Measurements from ENCODE around the gene NEK10.
"Not testable (repeated sequence)": the region's sequence is repeated elsewhere in the genome, so short reads cannot be mapped to it uniquely, and the experiment has no call there.

Gene NEK10

DNA sequence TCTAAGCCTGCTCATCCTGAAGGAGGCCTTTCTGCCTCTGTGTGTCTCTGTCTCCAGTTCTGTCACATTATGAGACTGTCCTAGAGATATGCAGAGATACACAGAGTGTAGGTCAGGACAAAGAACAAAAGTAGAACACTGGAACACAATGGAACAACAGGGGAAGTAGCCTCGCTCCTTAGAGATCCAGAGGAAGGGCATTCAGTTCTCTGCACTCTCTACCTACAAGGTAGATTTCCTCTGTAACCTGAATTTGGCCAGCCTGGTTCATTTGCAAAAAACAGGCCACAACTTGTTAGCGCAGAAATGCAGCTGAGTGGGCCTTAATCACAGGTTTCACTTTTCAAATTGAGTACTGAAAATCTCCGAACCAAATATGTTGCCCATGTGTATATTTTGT lies 19.4 kb downstream of the NEK10 start:
- peak; percentile 6 for DNase-seq (ENCODE audit: low spot score)

DNA sequence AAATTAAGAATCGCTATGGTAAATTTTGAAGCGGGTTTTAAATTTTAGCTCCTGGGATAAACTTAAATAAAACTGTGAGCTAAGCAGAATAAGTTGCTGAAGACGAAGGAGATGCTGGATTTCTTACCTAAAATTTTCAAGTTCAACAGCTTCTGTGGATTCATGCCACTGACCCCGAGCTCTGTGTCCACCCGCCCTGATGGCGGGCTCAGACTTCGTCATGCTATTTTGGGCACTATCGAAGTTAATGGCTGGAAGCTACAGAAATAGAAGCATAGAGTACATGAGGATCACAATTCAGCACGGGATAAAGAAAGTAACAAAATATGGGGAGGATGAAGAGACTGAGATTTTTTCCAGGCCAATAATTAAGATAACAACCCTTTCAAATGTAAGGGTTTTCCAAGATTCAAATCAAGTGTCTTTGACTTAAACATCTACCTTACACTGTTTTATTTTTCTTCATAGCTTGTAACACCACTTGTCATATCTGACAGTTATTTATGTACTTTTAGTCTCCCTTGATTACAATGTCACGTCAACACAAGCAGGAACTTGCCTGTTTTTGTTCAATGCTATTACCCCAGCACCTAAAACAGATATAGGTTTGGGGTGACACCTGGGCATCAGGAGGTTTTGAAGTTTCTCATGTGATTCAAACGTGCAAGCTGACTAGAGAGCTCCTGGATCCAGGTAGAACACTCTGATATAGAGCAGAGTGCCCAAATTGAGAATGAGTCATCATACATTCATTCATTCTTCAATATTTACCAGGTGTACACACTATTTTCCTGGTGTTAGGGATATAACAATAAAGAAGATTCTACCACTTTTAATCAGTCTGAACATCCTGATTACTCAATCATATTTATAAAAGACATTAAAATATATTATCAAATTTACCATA lies 23.0 kb downstream of the NEK10 start:
- no peak for DNase-seq (ENCODE audit: low spot score)

DNA sequence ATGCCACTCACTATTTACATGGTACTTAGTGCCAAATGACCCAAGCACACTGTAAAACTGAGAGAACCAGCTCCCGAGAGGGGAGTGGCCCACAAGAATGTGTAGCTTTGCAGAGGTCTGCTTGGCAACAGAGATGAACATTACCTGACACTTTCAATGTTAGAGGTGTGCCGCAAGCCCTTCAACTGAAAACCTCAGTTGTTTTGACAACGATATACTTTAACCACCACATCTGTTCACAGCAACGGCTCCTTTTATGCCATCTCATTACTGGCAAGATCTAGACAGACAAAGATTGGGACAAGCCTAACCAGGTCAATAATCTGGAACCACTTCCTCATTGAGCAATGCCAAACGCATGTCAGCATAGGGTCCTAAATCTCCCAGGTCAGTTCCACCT lies 23.7 kb downstream of the NEK10 start:
- DNase-seq (ENCODE audit: low spot score), result peak; percentile 19

DNA sequence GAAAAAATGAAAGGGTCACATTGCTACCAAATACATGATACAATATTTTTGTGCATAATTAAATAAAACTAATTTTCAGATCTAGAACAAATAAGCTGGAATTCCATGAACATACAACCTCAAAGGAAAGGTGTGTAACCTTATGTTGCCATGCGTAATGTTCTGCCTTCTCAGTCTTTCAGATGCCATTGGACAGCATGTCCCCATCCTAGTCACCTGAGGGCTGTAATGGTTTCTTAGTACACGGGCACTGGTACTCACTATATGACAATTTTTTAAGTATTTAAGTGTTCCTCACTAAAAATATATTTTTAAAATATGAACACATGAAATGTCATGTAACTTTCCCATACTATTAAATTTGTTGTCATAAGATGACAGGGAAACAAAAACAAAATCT lies 24.1 kb downstream of the NEK10 start:
- no peak for DNase-seq (ENCODE audit: low spot score)

DNA sequence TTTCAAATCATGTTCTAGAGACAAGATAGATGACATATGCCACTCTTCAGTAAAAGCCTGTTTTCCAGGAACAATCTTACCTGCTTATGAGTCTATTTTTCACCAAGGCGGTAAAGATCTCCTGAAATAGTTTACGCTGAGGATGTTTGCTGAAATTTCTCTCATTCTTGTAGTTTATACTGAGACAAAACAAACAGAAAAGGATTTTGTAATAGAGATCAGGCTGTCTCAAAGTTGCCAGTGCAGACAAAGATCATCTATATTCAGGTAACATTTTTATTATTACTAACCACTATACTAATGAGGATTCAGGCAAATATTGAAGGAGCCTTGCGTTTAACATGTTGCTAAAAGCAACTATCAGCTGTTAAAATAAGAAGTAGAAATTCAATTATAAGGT lies 25.0 kb downstream of the NEK10 start:
- DNase-seq (ENCODE audit: low spot score), result no peak

DNA sequence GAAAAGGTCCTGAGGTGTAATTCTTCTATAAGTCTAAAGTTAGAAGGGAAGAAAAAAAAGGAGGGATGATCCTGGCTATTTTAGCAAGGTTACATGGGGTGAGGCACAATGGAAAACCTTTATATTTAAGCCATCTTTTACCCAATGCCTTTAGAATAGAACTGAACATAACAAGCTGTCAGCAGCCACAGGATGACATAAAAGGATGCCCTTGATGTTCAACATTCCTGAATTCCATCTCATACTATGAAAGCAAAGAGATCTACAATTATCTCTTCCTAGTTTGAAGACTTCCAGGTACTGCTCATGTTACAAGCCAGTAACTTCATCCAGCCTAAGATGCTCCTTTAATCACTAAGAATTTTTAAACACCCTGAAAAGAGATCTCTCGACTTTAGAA lies 26.9 kb downstream of the NEK10 start:
- no peak for DNase-seq (ENCODE audit: low spot score)

DNA sequence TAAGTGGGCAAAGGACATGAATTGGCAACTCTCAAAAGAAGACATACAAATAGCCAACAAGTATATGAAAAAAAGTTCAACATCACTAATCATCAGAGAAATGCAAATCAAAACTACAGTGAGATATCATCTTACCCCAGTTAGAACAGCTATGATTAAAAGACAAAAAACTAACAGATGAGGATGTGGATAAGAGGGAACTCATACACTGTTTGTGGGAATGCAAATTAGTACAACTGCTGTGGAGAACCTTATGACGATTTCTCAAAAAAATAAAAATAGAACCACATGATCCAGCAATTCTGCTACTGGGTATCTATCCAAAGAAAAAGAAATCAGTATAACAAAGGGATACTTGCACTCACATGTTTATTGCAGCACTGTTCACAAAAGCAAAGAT lies 28.6 kb downstream of the NEK10 start:
- DNase-seq (ENCODE audit: low spot score), result no peak

DNA sequence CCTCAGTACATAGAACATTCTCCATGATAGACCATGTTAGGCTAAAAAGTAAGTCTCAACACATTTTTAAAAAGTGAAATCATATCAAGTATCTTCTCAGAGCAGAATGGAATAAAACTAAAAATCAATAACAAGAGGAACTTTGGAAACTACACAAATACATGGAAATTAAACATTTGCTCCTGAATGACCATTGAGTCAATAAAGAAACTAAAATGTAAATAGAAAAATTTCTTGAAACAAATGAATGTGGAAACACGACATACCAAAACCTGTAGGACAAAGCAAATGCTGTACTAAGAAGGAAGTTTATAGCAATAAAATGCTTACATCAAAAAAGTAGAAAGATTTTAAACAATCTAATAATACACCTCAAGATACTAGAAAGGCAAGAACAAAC lies 33.6 kb downstream of the NEK10 start:
- DNase-seq (ENCODE audit: low spot score), result no peak

DNA sequence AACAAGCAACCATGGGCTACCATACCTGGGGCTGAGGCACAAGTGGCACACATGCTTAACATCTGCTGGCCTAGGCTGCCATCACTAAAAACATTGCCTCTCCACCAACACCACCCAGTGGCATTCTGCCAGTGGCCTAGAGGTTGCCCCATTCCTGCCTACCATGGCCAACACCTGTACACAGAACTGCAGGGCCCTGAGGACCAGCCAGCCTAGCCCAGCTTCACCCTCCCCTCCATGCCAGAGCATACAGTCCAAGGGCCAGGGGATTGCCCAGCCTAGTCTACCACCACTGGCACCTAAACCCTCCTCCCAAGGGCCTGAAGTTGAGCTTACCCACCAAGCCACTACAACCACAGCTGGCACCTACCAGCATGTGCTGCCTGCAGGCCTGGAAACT lies 35.3 kb downstream of the NEK10 start:
- no peak for DNase-seq (ENCODE audit: low spot score)

DNA sequence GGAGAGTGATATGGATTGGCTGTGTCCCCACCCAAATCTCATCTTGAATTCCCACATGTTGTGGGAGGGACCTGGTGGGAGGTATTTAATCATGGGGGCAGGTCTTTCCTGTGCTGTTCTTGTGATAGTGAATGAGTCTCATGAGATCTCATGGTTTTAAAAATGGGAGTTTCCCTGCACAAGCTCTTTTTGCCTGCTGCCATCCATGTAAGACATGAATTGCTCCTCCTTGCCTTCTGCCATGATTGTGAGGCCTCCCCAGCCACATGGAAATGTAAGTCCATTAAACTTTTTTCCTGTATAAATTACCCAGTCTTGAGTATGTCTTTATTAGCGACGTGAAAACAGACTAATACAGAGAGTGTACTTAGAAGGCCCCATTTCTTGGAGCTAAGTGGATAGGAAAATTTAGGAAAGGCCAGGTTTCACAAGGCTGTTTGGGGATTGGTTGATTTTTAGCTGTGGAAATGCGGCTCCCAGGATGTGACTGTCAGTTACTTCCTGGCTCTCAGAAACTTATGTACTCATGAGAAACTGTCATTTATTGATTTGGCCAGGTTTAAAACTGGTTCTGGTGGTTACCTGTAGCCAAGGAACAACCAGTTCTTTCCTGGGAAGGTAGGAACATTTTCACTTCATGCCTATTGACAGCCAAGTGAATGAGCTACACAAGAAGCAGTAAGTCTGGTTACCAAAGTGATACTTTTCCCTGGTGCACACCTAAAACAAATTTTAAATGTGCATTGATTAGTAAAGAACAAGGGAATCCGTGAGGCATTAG lies 40.0 kb downstream of the NEK10 start:
- not testable (repeated sequence) for DNase-seq (ENCODE audit: low spot score)

DNA sequence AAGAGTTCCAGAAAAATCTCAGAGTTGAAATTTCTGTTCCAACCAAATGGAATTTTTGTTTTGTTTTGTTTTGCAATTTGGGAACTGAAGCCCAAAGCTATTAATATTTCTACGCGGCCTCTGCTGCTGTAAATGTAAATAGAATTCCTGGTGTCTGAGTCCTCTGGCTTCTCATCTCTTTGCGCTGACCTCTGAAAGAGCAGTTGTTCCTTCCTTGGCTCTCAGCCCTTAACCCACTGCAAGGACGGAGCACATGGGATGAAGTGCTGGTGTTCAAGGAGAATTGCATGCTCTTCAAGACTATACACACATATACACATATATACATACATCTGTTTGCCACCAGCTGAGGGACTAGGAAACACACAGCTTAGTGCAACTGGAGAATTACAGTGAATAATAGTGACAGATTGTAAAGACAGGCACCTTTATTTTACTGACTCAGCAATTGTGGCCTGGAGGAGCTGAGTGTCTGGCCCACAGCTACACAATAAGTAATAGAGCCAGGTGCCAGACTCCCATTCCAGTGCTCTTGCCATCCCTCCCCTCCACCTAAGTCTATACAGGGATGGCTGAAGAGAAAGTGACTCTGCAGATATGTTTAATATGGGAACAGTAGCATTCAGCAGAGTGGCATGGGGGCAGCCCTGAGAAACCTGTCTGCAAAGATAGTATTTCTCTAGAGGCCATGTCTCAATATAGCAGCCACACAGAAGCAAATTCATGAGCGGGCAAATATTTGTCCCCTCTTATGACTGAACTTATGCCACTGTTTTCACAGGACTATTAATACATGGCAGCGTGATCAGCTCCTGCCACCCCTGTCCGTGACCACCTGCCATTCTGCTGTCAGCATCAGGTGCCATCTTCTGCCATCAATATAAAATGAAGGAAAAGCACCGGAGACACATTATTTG lies 42.3 kb downstream of the NEK10 start:
- no peak for DNase-seq (ENCODE audit: low spot score)

DNA sequence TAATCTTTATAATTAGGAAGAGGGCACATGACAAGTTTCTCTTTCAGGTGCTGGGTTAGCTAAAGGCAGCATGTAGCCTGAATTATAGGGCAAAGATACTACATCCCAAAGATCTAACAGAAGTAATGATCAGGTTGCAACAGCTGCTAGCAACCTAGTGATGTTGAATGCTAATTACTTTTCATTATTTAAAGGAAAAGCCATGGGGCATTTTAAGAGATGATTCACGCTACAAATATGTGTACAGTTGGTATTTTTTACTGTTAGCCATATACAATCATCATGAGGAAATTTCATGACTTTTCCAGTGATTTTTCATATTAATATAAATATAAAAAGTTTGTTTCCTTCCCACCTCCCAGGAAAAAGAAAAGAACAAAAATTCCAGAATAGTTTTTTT lies 43.0 kb downstream of the NEK10 start:
- DNase-seq (ENCODE audit: low spot score), result no peak

DNA sequence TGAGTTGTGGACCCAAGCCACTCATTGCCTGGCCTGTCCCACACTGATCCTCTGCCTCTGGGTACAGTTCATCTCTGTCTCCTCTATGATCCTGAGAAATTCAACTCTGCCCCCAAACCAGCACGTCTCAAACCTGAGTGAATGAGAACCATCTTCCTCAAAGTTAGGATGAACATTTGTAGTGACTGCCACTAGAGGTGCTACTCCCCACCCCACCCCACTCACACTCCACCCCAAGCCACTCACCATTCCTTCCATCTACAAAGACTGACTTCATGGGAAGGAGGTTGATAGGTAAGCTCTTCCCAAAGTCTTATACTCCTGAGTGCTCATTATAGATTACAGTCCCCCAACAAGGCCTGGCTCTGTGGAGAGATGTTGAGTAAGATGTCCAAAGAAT lies 43.8 kb downstream of the NEK10 start:
- DNase-seq (ENCODE audit: low spot score), result no peak

DNA sequence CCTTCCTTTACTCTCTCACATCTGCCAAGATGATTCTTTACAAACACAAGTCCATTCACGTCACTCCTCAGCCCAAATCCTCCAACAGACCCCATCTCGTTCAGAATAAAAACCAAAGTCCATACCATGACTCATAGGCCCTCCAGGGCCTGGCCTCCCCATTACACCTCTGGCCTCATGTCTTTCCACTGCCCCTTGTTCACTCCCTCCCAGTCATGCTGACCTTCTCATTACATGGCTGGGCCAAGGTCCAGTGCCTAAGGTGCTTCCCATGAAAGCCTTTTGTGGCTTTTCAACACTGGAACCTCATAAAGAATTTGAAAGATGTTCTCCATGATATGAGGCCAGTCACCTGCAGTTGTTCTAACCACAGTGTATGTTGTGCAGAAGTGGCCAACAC lies 44.5 kb downstream of the NEK10 start:
- DNase-seq (ENCODE audit: low spot score), result no peak

DNA sequence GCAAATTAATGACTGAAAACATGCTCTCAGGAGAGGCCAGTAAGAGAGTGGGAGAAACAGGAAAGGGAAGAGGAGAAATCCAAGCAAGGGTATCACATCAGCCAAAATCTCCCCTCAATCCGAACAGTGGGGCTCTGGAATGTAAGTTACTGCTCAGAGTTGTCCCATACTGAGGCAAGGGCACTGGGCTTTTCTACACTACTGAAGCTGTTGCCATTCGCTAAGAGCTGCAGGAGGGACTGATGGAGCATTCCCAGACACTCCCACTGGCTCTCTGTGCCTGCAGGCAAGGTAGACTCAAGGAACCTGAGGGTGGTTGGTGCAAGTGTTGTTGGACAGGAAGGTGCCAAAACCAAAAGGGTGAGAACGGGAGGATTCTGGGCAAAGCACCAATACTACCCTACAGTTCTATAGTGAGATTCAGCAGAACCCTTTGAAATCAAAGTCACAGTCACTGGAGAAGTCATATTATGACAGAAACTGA lies 46.1 kb downstream of the NEK10 start:
- DNase-seq (ENCODE audit: low spot score), result no peak

DNA sequence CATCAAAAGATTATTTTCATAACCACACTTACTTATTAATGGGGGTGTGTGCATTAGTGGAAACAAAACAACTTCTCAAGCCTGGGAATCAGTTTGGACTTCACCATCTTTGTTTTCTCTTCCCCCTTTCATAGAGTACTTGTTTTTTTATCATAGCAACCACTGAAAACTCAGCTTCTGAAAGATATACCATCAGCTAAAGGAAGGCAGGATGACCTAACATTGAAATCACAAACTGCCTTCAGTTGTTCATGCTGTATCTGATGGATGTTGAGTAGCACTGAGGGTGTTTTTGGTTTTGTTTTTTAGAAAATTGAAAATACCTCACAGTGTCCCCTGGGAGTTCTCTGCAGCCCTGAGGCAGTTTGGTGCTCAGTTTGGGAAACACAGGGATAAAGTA lies 46.5 kb downstream of the NEK10 start:
- no peak for DNase-seq (ENCODE audit: low spot score)

DNA sequence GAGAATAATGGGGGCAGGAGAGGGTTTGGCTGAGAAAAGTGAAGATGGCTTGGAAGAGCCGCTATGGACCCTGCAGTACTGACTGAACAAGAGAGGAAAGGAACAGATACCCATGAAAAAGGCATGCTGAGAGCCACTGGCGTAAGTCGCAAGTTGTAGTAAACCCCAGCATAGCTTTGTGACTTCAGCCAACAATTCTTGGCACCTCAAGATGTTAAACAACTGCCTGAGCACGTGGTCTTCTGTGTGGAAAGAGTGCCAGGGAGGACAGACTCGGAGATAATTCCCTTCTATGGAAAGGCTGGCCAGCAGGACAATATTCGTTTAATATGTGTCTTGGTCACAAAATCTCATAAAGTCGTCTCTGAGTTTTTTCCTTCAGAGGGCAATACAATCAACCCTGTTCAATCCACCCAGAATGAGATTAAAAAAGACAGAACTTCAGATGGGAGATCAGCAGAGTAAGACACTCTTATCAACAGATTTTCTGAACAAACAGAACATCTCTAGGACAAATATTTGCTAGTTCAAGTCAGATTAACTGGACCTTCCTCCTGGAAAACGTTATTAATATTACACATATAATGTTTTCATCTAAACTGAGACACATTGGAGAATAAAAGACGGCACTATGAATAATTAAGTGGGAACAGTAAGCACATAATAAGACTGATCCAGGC lies 49.2 kb downstream of the NEK10 start:
- no peak for DNase-seq (ENCODE audit: low spot score)

DNA sequence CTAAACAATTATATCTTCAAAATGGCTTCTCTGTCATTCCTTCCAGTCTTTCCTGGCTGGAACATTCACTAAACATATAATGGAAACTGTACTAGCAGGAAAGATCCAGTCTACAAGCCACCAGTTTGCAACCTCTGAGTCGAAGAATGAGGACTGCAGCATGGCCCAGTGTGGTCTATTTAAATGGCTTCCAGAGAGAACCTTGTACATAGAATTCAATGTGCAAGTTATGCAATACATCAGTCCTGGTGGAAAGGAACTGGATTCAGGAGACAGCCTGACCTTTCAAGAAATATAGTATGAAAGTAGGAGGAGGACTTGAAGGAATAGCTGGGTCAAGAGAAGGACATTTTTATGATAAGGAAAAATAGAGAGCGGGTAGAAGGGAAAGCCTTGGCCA lies 49.9 kb downstream of the NEK10 start:
- no peak for DNase-seq (ENCODE audit: low spot score)

DNA sequence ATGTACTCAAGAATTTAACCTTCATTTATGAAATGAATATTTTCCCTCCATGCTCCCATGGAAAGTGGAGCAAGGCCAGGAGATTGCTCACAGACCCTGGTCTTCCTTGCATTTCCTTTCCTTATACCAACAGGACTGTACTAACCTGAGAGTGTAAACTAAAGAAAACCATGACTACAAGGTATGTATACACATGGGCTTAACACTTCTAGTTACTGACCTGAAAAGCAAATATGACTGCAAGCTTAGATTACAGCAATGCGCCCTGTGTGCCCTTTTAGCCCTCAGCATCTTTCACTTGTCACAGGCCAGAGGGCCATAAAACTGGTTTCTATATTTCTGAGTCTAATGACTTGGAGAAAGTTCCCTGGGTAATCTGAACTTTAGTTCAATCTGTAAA lies 52.1 kb downstream of the NEK10 start:
- DNase-seq (ENCODE audit: low spot score), result no peak

DNA sequence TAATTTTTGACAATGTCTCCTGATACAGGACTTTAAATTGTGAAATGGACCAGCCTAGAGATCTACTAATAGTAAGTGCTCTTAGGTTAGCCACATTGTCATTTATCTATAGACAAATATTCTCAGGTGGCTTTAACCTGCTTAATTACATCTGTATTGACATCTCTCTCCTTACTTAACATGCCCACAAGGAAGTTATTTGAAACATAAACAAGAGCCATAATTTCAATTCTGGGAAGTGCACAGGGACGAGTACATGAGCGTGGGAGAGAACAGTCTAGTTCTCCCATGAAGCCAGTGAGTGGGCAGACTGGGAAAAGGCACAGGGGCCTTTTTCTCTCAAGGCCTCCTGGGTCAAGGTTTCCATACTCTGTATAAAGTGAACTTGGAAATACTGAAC lies 54.2 kb downstream of the NEK10 start:
- DNase-seq (ENCODE audit: low spot score), result no peak

DNA sequence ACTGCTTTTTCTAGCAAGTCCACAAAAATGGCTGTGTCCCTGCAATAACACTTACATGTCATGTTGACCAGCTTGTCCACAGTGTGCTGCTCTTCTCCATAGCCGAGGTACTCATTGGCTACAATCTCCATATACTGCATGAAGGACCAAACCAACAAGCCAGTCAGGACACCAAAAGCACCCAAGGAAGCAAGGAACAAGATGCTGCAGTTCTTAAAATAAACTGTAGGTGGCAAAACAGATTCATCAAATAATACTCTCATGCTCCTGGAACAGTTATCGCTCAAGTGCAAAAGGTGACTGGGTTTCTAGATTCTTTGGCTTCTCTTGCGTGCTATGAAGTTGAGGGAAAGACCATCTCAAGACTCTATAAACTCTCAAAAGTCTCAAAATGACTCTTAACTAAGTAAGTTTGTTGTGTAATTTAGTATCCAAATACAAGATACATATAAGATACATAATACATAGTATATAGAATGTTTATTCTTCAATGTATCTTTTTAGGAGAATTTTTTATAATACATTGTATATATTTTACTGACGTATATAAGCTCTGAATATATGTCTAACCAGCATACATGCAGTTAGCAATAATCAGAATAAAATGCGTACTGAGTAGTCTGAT lies 57.0 kb downstream of the NEK10 start:
- DNase-seq (ENCODE audit: low spot score), result peak; percentile 67

All from CD4-positive, alpha-beta T cell treated with Interleukin-2 at 100 ng/mL for 4 hours (primary cell).